B cell (primary cell): ENCODE measurements around the gene PNPLA2.

Source experiments
- CTCF ChIP-seq: fragments of 200-600 bp; IDR thresholded peaks from one replicate; pipeline ENCODE4 v1.8.0; 2022; ENCODE audit warnings: antibody characterized with exemption, mild to moderate bottlenecking
- EZH2 ChIP-seq: IDR thresholded peaks from 2 replicates; pipeline ENCODE4 v1.6.1; 2012; ENCODE audit warnings: borderline replicate concordance, low read depth, mild to moderate bottlenecking, moderate library complexity, low read length; ENCODE audit not compliant: insufficient read depth, poor library complexity, severe bottlenecking

GRCh38 chr11:839875-840617, 21.3 kb downstream of the PNPLA2 start:
- TF ChIP-seq EZH2 (no peak), CTCF (no peak)
